NCI-H128 (cell line): ENCODE measurements around the gene ADRA2C.

Experiments used
- DNase-seq: peaks from one replicate; lab custom pipeline; 2025; ENCODE audit not compliant: unreplicated experiment; lab: John Stamatoyannopoulos, UW

Gene ADRA2C

DNA sequence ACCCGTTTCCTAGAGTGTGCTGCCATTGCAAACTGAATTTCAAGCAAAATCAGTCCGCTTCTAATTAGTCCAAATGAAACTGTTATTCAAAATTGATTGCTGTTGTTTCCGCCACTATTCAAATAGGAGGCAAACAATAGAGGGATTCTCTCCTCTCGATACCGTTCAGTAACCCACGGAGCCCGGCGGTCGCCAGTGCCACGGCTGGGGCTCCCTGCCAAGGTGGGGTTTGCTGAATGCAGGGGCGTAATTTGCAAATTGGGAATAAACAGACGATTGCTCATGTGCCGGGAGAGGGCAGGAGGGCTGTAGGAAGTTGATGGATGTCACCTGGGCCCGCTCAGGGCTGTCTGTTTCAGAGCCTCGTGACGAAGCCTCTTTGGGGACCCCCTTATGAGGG, 8.8 kb downstream of the ADRA2C start:
- DNase-seq, result no peak

DNA sequence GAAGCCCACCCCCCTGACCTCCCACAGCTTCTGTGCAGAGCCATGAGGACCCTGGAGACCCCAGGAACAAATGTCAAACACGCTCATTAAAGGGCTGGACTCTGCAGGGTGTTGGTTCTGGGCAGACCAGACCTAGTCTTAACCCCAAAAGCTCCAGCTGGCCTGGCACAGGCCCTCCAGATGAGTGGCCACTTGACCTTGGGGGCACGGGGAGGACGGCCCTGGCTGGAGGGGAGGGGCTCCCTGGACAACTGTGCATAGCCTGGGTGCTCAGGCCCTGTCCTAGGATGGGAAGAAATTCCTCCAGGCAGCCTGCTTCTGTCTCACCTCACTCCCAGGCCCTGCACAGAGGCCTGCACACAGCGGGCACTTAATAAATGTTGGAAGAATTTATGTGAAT, 9.4 kb downstream of the ADRA2C start:
- no peak for DNase-seq

DNA sequence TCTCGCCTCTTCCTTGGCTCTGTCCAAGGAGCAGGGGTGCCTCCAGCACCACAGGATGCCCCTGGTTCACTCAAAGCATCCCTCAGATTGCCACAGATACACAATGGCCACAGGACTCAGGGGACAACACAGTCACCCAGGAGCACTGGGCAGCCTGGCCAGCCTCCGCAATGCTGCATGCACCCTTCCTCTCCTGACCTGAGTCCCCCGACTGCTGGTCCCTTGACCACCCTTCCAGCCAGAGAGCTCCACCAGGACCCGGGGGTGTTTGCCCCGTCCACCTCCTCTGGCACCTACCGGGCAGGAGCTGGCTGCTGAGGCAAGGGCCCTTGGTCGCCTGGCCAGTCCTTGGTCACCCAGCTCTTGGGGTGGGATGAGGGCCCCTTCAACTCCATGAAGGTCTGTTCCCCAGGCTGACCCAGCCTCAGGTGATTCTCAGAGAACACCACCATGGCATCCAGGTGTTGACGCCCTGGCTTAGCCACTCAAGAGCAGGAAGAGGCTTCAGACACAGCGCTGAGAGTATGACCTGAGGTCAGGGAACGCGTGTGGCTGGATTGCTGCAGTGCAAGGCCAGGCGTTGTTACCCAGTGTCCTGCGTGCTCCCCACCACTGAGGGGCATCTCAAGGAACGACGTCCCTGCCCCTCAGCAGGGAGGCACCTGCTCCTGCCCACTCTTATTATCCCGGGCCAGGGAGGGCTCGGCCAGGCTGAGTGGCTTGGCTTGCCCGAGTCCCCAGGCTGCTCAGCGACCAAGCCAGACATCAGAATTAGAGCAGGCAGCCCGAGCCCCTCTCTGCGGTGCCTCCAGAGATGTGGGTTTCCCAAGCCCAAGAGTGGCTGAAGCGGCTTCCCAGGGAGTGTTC, 10.2 kb downstream of the ADRA2C start:
- DNase-seq, result no peak

DNA sequence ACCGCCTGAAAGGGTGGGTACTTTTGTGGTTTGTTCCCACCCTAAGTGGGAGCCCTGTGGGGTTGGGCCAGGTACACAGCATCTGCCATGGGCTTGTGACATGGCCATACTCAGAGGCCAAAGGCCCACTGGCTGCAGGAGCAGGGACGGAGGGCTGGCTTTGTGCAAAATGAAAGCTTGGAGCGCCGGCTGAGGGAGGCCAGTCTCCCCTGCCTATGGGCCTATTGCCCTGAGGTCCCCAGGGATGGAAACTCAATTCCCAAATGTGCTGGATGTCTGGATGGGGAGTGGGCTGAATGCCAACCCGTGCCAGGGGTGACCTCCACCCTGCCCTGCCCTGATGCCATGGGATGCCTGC, 10.8 kb downstream of the ADRA2C start:
- no peak for DNase-seq

DNA sequence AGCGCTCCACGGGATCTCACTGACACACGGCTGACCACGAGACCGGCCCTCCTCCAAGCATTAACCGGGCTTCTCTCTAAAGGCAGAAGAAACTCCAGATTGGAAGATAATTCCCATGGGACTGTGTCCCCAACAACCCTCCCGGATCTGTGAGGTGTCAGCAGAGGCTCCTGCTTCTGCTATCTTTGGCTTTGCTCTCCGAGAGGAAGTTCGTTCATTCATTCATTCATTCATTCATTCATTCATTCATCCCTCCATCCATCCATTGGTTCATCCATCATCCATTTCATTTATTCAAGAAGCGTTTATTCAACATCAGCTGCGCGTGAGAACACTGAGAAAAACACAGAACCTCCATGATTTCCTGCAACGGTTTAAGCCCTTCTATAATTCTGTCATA, 11.5 kb downstream of the ADRA2C start:
- DNase-seq, result no peak

DNA sequence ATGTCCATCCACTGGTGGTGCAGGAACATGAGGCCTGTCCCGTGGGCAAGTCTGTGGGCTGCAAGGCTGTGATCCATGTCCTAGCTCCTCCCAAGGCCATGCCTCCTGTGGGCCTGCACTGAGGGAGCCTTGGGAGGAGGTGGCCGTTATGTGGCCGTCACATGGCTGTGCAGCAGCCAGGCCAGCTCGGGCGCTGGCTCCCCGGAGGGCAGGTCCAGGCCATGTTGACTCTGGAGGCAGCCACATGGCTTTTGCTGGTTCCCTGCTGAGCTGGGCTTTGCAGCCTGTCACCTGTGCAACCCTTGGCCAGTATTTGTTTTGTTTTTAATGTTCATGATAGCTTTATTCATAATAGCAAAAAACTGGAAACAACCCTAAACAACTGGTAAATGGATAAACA, 13.3 kb downstream of the ADRA2C start:
- no peak for DNase-seq

DNA sequence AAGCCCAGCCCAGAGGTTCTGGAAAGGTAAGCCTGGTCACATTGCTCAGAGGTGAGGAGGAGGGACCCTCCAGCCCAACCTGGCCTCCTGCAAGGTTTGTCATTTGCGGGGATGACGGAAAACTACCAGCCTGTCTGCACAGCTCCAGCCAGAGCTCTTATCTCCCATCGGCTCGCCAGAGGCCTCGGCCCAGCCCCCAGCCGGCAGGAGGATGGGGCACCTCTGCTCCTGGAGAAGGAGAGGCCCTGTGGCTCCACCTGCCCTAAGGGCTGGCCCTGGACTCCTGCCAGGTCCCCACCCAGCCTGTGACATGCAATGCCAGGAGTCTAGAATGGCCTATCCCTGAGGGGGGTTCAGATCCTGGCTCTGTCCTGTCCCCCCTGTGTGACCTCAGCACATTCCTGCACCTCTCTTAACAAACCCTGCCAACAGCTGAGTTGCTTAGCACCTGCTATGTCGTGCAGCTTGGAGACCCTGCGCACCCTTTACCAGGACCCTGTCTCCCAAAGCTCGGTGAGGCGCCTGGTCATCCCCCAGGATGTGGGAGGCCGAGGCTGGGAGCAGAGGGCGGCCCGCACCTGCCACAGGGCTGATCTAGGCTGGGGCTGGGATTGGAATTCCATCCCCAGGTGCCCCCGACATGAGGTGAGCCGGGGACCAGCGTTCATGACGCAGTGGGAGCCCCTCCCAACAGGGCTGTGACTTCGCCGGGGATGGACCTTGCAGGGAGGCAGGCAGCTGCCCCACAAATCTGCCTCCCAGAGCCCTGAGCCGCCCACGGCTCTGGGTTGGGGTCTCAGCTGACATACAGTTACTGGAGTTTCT, 14.4 kb downstream of the ADRA2C start:
- DNase-seq, result no peak

DNA sequence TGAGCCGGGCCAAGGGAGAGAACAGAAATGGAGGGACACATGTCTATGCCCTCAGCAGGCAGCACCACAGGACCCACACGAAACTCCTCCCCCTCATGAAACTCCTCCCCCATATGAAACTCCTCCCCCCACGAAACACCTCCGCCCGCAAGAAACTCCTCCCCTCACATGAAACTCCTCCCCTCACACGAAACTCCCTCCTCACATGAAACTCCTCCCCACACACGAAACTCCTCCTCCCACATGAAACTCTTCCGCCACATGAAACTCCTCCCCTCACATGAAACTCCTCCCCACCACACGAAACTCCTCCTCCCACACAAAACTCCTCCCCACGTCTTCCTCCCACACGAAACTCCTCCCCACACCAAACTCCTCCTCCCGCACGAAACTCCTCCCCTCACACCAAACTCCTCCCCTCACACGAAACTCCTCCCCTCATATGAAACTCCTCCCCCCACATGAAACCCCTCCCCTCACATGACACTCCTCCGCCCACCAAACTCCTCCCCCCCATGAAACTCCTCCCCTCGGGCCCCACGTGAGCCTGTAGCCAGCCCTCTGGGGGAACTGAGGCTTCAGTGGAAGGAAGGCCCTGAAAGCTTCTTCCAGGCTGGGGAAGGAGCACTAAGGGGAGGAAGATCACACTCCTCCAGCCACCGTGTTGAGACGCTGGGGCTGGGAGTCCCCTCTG, 15.2 kb downstream of the ADRA2C start:
- no peak for DNase-seq

DNA sequence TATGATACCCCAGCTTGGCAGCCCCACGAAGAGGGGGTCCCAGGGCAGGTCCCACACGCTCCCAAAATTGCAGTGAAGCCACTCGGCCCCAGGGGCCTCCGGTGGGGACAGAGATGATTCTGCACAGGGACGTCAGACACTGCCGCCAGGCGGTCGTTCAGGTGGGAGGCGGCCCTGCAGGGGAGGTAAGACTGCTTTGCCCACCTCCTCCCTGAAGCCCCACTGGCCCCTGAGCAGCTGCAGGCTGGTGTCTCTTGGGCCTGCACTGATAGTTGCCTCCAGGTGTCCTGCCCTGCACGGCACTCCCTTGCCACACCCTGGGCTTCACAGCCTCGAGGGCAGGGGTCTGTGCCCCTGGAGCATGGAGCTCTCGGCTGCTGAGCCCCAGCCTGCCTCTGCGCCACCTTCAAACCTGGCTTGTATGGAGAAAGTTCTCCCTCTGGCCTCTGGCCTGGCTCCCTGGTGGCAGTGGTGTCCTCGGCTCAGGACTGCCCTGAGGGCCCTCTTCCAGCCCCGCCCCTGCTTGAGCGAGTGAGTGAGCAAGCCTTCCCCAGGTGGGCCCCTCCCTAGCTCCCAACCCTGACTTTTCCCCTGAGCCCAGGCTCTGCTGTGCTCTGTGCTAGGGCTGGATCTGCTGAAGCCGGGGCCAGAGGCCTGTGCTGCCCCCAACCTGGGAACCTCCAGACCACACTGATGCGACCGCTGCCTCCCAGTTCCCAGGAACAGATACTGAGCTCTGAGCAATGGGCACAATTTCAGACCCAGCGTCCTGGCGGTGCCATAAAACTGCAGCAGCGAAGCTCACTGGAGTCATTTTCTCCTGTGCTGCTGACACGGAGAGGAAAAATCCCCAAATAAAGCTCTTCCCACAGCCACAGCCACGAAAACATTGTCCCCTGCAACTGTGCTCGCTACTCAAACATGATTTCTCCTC, 16.1 kb downstream of the ADRA2C start:
- no peak for DNase-seq

DNA sequence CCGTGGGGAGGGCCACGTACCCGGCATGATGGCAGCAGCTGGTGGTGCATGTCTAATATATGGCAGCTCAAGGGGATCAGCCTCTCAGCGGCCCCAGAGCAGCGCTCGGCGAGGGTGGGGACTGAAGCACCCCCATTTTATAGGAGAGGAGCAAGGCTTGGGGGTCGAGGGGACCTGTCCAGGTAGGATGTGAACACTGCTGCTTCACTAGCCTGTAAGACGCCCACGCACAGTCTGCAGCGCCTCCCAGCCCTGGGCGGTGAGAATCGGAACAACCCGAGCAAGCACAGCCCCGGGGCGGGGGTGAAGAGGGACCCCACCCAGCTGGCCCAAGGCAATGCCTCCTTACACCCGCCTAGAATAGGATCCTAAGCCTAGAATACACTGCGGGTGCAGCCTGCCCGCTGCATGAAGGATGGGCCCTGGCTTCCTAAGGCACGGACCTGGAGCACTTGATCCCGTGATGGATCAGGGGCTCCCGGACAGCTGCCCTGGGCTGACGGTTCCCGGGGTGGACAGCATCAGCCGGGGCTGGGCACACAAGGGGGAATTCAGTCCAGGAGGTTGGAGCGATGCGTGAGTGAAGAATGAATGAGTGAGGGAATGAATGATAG, 17.6 kb downstream of the ADRA2C start:
- DNase-seq, result no peak

DNA sequence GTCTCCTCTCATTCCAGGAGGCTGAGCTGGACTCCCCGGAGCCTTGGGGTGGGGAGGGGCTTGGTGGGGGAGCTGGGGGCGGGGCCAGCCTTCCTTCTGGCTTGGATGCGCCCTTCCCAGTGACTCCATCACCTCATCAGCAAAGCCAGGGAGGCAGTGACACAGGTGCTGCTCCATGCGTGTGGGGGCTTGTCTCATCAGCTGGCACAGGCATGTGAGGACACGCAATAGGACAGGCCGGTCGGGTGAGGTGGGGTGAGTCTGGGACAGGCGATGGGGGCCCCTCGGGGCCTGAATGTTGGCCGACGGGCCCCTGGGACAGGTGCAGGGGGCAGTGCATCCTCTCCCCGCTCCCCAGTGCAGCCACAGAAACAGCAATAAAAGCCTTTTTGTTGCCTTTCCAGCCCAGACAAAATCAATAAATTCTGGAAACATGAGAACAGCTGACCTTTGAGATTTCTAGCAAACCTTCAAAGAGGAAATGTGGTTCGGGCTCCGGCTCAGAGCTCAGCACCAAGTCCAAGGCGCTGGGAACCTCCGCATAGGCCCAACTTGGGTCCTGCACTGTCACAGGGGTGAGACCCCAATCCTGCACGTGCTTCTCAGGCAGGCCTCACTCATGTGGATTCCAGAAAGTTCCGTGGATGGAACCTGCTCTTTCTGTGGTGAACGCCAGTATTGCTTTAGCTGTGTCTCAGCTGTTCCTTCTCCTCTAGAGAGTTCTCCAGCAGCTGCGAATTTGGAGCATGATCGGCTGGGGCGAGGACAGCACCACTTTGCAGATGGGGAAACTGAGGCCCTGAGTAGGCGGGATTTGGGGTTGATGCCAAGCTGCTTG, 18.5 kb downstream of the ADRA2C start:
- no peak for DNase-seq

DNA sequence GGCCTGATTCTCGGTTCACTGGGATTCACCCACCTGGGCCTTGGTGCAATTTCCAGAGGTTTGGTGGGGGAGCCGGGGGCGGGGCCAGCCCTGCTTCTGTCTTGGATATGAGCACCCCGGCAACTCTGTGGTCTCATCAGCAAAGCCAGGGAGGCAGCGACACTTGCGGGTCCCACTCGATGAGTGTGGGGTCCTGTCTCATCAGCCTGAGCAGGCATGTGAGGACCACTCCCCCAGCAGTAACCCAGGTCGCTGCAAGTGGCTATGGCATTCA, 19.0 kb downstream of the ADRA2C start:
- DNase-seq, result no peak

DNA sequence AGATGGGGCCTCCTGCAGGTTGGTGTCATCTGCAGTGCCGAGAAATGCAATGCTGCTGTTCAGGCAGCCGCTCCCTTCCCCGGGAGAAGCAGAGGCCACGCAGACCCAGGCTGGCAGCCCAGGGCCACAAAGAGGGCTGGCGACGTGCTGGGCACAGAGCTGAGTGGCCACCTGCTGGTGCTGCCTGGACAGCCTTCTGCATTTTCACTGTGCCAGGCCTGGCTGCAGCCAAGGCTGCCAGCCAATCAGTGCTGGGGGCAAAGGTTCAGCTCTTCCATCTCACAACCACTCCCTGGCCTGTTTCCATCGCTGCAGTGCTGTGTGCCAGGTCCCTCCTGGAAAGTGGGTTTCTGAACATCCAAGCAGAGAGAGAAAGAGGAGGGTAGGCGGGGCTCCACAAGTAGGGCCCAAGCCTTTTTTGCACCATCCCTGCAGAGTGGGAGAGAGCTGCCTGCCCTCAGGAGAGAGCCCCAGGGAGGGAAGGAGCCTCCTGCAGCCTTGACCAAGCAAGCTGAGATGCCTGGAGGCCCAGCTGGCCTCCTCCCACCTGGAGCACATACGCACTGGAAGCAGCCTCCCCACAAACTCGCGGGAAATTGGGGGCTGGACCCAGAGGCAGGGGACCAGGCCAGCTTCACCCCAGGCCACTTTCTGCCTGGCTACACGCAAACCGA, 20.1 kb downstream of the ADRA2C start:
- no peak for DNase-seq

DNA sequence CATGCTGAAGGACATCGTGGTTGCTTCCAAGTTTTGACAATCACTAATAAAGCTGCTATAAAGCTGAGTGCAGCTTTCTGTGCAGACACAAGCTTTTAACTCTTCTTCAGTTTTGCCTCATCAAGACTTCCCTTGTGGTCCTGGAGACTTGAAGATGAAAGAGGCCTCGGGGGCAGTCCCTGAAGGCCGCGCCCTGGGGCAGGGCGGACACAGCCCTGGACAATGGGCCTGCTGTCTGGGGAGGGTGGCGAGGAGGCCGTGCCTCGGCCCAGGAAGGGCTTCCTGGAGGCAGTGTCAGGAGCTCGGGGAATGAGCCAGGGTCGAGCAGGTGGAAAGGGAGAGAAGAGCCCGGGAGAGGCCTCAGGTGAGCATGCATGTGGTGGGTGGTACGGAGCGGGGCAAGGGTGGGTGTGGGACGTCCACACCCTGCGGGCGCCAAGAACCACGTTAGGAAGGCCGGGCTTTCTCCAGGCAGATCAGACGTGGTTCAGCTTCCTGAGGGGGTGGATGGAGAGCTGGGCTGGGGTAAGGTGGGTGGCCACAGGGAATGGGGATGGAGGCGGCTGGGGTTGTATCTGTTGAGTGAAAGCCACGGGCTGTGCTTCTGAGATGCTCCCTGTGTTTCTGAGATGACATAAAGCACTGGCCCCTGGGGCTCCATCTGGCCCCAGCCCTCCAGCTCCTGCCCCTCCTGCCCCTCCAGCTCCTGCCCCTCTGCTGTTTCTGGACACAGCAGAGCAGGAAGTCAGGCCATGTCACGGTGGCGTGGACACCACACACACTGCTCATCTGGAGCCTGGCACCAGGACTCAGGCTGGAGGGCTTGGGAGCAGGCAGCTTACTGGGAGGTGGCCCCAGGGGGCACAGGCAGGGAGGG, 21.5 kb downstream of the ADRA2C start:
- no peak for DNase-seq

DNA sequence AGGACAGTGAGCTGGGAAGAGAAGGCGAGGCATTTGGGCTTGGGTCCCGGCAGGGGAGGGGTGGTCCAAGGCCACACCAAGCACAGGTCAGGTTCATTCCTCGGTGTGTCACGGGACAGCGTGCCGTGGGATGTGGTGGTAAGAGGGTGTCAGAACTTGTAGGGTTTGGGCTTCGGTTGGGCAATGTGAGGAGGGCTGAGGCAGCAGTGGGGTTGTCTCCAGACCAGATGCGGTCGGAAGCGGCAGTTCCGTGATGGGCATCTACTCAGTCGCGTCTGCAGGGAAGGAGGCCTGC, 22.1 kb downstream of the ADRA2C start:
- no peak for DNase-seq

DNA sequence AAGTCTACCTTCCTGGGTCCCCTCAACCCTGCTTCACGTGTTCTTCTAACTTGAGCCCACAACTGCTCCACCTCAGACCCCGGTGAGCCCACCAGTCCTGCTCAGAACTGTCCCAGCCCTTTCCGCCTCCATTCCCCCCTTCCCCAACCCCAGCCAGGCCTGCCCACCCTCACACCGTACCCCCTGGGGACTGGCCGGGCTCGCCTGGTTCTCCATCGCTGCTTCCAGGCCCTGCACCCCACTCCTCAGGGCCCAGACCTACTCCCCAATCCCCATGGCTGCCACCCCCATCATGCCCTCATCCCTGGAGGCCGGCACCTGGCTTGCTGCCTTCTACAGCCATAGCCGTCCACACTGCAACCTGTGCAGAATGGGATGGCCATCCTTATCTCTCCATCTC, 23.4 kb downstream of the ADRA2C start:
- no peak for DNase-seq

DNA sequence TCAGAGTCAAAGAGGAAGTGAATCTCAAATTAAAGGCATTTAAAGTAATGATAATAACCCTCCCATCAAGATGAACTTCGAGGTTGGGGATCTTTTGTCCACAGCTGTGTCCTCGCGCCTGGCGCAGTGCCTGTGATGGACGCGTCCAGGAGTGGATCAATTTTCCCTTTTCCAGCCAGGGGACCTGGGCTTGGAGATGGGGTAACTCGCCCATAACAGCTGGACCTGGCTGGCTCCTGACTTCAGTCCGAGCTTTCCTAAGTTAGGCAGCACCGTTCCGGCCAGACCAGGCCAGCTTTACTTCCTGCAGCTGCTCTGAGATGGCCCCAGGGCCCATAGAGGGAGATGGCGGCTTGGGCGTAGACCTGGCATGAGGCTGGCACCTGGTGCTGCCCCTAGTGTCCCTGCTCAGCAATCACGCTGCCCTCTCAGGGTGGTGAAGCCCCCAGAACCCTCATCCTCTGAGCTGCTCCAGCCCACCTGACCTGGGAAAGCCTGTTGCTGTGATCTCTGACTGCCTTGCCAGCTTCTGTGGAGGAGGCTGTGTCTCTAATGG, 23.9 kb downstream of the ADRA2C start:
- DNase-seq, result no peak

DNA sequence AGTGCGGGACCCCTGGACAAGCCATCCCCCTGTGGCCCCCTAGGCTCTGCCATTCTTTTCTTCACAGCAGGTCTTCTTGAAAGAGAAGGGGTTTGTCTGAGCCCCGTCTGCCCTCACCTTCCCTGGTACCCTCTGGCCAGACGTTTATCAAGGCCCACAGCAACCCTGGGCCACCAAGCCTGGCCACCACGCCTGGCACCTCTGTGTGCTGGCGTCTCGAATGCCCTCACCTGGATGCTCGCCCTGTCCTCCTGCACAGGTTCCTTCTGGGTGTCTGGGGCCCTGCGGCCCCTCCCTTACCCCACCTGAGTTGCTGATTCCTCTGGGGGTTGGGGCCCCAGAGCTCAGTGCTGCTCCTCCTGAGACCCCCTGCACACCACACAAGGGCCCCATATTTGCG, 25.1 kb downstream of the ADRA2C start:
- no peak for DNase-seq
